ENCODE data around the gene DOCK7. TPM values are rescaled to one million over a fixed set of nuclear protein-coding genes. Genes with fewer than 3 reads are reported as not detected.

Gene DOCK7
- total RNA-seq, 2 donors from 2014 or later = 7.8 to 8.8 TPM

DNA sequence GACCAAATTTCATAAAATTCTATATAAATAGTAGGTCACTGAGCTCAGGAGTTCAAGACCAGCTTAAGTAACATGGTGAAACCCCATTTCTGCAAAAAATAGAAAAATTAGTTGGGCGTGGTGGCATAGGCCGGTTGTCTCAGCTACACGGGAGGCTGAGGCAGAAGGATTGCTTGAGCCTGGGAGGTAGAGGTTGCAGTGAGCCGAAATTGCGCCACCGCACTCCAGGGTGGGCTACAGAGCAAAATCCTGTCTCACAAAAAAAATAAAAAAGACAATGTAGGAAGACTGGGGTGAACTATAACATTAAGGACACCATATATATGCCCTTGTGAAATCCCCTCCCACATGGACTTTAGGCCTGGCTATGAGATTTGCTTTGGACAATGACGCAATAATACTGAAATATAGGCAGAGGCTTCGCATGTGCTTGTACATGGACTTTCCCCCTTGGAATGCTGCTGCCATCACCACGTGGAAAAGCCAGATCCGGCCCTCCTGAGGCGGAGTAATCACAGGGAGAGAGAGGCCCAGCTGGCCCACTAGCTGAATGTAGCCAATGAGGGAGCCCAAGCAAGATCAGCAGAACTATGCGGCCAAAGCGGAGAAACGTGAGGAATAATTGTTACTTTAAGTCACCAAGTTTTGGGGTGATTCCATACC is 264.5 kb downstream of the DOCK7 start:
- H3K4me3 Mint-ChIP-seq = no peak overlapping the region
- DNase-seq = no peak
- H3K9me3 ChIP-seq (ENCODE audit: control insufficient read depth, low read length, poor library complexity, severe bottlenecking) = no peaks in the 10 kb centered on the region
- ATAC-seq = no peak
- H3K27me3 Mint-ChIP-seq = peaks cover 5% of the 10 kb centered on the region
- no peaks in the 10 kb centered on the region for H3K4me1 Mint-ChIP-seq
- H3K27ac Mint-ChIP-seq = no peak overlapping the region
- no peaks in the 10 kb centered on the region for H3K36me3 Mint-ChIP-seq (ENCODE audit: low read depth)

DNA sequence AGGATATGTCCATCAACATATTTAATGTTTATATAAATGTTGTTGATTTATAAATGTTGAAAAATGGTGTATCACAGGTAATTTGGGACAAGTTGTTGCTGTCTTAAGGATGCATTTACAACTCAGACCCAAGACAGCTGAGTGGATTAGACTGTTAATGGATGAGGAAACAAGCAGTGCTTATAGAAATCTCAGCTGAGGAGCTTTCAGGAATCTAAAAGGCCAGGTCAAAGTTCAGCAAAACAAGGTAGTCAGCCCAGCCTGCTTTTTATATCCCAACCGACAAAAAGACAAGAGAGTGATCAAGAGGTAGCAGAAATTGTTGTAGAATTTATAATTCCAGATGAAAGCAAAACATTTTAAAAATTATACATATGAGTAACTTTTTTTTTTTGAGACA is 268.0 kb downstream of the DOCK7 start:
- no peaks in the 10 kb centered on the region for H3K4me1 Mint-ChIP-seq

DNA sequence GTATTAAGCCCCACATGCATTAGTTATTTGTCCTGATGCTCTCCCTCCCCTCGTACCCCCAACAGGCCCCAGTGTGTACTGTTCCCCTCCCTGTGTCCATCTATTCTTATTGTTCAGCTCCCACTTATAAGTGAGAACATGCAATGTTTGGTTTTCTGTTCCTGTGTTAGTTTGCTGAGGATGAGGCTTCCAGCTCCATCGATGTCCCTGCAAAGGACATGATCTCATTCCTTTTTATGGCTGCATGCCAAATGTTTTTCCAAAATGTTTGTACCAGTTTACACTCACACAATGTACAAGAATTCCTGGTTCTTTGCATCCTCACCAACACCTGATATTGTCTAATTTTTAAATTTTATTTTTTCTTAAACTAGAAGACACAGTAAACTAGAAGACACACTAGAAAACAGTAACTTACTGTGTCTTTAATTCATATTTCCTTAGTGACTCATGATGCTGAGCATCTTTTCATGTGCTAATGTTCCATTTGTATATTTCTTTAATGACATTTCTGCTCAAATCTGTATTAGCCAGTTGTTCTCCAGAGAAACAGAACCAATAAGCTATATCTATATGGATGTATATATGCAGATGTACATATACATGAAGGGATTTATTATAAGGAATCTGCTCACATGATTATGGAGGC is 270.7 kb downstream of the DOCK7 start:
- Mint-ChIP-seq H3K27ac (no peak overlapping the region), H3K4me3 (no peak overlapping the region), H3K4me1 (no peaks in the 10 kb centered on the region), H3K27me3 (peaks cover 6% of the 10 kb centered on the region), H3K36me3 (ENCODE audit: low read depth) (no peaks in the 10 kb centered on the region)
- ATAC-seq (no peak), DNase-seq (no peak)
- no peaks in the 10 kb centered on the region for H3K9me3 ChIP-seq (ENCODE audit: control insufficient read depth, low read length, poor library complexity, severe bottlenecking)

More for the DNA sequence above, 268.0 kb downstream of the DOCK7 start:
- Mint-ChIP-seq H3K4me3 (no peak overlapping the region), H3K36me3 (ENCODE audit: low read depth) (no peaks in the 10 kb centered on the region), H3K27me3 (peaks cover 5% of the 10 kb centered on the region), H3K27ac (no peak overlapping the region)
- ATAC-seq (no peak), DNase-seq (no peak)
- H3K9me3 ChIP-seq (ENCODE audit: control insufficient read depth, low read length, poor library complexity, severe bottlenecking) = no peaks in the 10 kb centered on the region

DNA sequence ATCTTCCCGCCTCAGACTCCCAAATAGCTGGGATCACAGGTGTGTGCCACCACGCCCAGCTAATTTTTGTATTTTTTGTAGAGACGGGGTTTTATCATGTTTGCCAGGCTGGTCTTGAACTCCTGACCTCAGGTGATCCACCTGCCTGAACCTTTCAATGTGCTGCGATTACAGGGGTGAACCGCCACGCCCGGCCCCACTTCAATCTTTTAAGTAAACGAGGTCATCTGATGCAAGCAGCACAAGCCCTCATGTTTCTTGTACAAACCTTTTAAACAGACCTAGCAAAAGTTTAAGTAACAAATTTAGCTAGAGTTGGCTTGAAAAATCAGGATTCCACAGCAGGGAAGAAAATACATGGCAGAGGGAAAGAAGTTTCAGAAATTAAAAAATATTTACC is 272.5 kb downstream of the DOCK7 start:
- no peaks in the 10 kb centered on the region for H3K4me1 Mint-ChIP-seq
- peaks cover 16% of the 10 kb centered on the region for H3K27me3 Mint-ChIP-seq
- no peak overlapping the region for H3K27ac Mint-ChIP-seq
- H3K36me3 Mint-ChIP-seq (ENCODE audit: low read depth) = no peaks in the 10 kb centered on the region
- no peaks in the 10 kb centered on the region for H3K9me3 ChIP-seq (ENCODE audit: control insufficient read depth, low read length, poor library complexity, severe bottlenecking)
- no peak overlapping the region for H3K4me3 Mint-ChIP-seq
- ATAC-seq (no peak), DNase-seq (no peak)

DNA sequence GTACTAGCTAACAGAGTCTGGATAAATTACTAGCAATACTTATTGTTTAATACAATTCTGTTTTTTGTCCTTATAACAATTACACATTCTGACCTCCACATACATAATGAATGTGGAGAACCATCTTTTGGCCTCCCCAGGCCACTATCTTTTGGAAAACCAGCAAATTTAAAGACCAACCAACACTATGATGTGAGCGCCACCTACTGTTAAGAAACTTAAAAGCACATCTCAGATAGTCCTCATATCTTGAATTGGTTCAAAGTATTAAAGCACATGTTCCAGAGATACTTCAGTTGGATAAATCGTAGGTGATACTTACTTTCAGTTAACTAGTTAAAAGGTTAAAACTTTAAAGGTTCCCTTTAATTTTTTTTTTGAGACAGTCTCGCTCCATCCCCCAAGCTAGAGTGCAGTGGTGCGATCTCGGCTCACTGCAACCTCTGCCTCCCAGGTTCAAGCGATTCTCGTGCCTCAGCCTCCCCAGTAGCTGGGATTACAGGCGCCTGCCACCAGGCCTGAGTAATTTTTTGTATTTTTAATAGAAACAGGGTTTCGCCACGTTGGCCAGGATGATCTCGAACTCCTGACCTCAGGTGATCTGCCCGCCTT is 280.7 kb downstream of the DOCK7 start:
- no peak overlapping the region for H3K4me3 Mint-ChIP-seq
- H3K9me3 ChIP-seq (ENCODE audit: control insufficient read depth, low read length, poor library complexity, severe bottlenecking) = no peaks in the 10 kb centered on the region
- ATAC-seq (no peak), DNase-seq (no peak)
- H3K4me1 Mint-ChIP-seq = peaks cover 5% of the 10 kb centered on the region
- peaks cover 25% of the 10 kb centered on the region for H3K27me3 Mint-ChIP-seq
- H3K36me3 Mint-ChIP-seq (ENCODE audit: low read depth) = no peaks in the 10 kb centered on the region
- H3K27ac Mint-ChIP-seq = no peak overlapping the region

DNA sequence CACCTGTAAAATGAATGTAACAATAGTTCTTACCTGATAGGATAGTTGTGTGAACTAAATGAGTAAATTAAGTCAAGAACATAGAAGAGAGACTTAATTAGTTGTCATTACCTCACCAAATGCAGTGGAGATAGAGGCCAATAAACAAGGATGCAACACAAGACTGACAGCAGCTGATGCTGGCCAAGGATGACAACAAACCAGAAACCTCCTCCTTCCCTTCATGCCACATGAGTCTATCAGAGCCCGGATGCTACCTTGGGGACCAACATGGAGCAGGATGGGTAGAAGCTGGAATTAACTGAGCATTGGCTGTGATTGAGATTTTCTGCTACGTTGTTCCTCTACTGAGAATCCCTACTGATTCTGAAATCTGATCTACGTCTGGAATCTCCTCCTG is 281.6 kb downstream of the DOCK7 start:
- Mint-ChIP-seq H3K27ac (no peak overlapping the region), H3K27me3 (peaks cover 15% of the 10 kb centered on the region), H3K4me1 (peaks cover 5% of the 10 kb centered on the region), H3K36me3 (ENCODE audit: low read depth) (no peaks in the 10 kb centered on the region), H3K4me3 (no peak overlapping the region)
- DNase-seq = no peak
- no peaks in the 10 kb centered on the region for H3K9me3 ChIP-seq (ENCODE audit: control insufficient read depth, low read length, poor library complexity, severe bottlenecking)
- ATAC-seq = no peak

DNA sequence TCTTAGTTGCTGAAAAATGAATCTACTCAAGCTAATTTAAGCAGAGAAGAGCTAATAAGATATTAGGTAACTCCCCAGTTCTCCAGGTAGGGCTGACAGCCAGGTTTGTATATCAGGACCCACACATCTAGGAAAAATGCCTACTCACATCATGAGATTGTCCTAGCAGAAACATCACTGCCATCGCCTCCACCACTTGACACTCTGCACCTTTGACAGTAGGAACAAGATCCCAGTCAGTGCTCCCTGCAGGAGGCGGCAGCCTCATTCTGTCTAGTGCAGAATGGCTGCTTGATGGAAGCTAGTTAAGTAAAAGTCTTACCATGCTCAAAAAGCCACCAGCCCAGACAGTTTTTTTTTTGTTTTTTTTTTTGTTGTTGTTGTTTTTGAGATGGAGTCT is 282.9 kb downstream of the DOCK7 start:
- peaks cover 5% of the 10 kb centered on the region for H3K4me1 Mint-ChIP-seq

More for the DNA sequence above, 282.9 kb downstream of the DOCK7 start:
- no peak overlapping the region for H3K27ac Mint-ChIP-seq
- peaks cover 10% of the 10 kb centered on the region for H3K27me3 Mint-ChIP-seq
- no peaks in the 10 kb centered on the region for H3K9me3 ChIP-seq (ENCODE audit: control insufficient read depth, low read length, poor library complexity, severe bottlenecking)
- no peak for DNase-seq
- no peaks in the 10 kb centered on the region for H3K36me3 Mint-ChIP-seq (ENCODE audit: low read depth)
- H3K4me3 Mint-ChIP-seq = no peak overlapping the region
- ATAC-seq = no peak

Other genes starting within 250 kb of the DOCK7 start
- not detected for gene ANGPTL3, start 90.9 kb downstream of the DOCK7 start, total RNA-seq
- 1 to 10 TPM; 5.3 to 7.2 TPM for gene ATG4C, start 95.7 kb upstream of the DOCK7 start, total RNA-seq